Kidney epithelial cell (primary cell): ENCODE results near the gene GRWD1. TPM values are rescaled to one million over a fixed set of nuclear protein-coding genes. Genes with fewer than 3 reads are reported as not detected.

Experiments used
- DNase-seq: peaks from one replicate; pipeline ENCODE4 v3.0.0-alpha.2; 2010; ENCODE audit warnings: low read depth
- H3K27me3 ChIP-seq: 2 replicates; pipeline ENCODE4 v1.6.0; 2011; ENCODE audit warnings: low read length; ENCODE audit not compliant: control insufficient read depth, insufficient read depth
- H3K36me3 ChIP-seq: 2 replicates; pipeline ENCODE4 v1.5.1; 2011; ENCODE audit warnings: low read length; ENCODE audit not compliant: control insufficient read depth, insufficient read depth
- H3K4me3 ChIP-seq: 2 replicates; pipeline ENCODE4 v1.5.1; 2011; ENCODE audit warnings: low read depth, mild to moderate bottlenecking, control low read depth, low read length
- CTCF ChIP-seq: IDR thresholded peaks from 2 replicates; pipeline ENCODE4 v1.5.1; 2011; ENCODE audit warnings: mild to moderate bottlenecking, moderate library complexity, low read length, control low read depth, inconsistent platforms; ENCODE audit not compliant: insufficient read depth, poor library complexity, severe bottlenecking
- total RNA-seq: library from RNA; depleted of rRNA; stranded (reverse); fragments of >200 nt; gene quantifications from 2 replicates; pipeline ENCODE4 v1.2.3, GENCODE V29; 2015

Gene GRWD1
- total RNA-seq, 1 donor from 2014 or later: 47.1 TPM

- no peak for DNase-seq
- Histone ChIP-seq H3K4me3 (no peak overlapping the region), H3K36me3 (no peaks in the 10 kb centered on the region), H3K27me3 (peaks cover 44% of the 10 kb centered on the region)
- no peak for TF ChIP-seq CTCF
These were observed 53.7 kb downstream of the GRWD1 start for GRCh38 chr19:48499316-48500090.

GRCh38 chr19:48500830-48501493 lies 55.2 kb downstream of the GRWD1 start:
- Histone ChIP-seq H3K36me3 (no peaks in the 10 kb centered on the region), H3K4me3 (peak overlapping the region; percentile 31), H3K27me3 (peaks cover 44% of the 10 kb centered on the region)
- DNase-seq: no peak
- no peak for TF ChIP-seq CTCF

- no peak for TF ChIP-seq CTCF
- Histone ChIP-seq H3K27me3 (peaks cover 44% of the 10 kb centered on the region), H3K36me3 (no peaks in the 10 kb centered on the region), H3K4me3 (peak overlapping the region; percentile 31)
- peak; percentile 68 for DNase-seq
These were observed 55.9 kb downstream of the GRWD1 start for GRCh38 chr19:48501494-48502349.

GRCh38 chr19:48502350-48503018 lies 56.7 kb downstream of the GRWD1 start:
- H3K4me3 ChIP-seq: peak overlapping the region; percentile 28
- no peaks in the 10 kb centered on the region for H3K36me3 ChIP-seq
- DNase-seq: no peak
- TF ChIP-seq CTCF: no peak
- peaks cover 38% of the 10 kb centered on the region for H3K27me3 ChIP-seq

- peak; percentile 35 for TF ChIP-seq CTCF
- H3K27me3 ChIP-seq: peaks cover 24% of the 10 kb centered on the region
- H3K4me3 ChIP-seq: no peak overlapping the region
- no peaks in the 10 kb centered on the region for H3K36me3 ChIP-seq
- DNase-seq: no peak
These were observed 60.5 kb downstream of the GRWD1 start for GRCh38 chr19:48506138-48506733.
